A549 (cell line): ENCODE data around the gene HSD11B1L. TPM values are rescaled to one million over a fixed set of nuclear protein-coding genes. Genes with fewer than 3 reads are reported as not detected.

Experiments
- ATAC-seq, 2 experiments: fragments of 200-7000 bp in 1 of 2; fragments of >200 bp in 1 of 2; cut with Nextera tagmentation in 1 of 2; cut with Tn5 transposase in 1 of 2; 3 replicates each; pipeline versions ENCODE4 v1.8.0 to v1.9.1; 2018 to 2020; ENCODE audit warnings: mild to moderate bottlenecking in 1 of 2, moderate library complexity in 1 of 2
- CTCF ChIA-PET: fragments of 300-600 bp; sonication (Branson Sonifier 250); formaldehyde crosslinking; extraction: SDS; loops from one replicate; lab custom pipeline; 2021; ENCODE audit warnings: antibody characterized with exemption, inconsistent platforms; lab: Yijun Ruan, JAX
- POLR2A ChIA-PET: fragments of 350-600 bp; formaldehyde crosslinking; extraction: SDS; loops from one replicate; lab custom pipeline; 2021; ENCODE audit warnings: antibody characterized with exemption, inconsistent platforms; lab: Yijun Ruan, JAX
- DNase-seq, 2 experiments: peaks; one replicate each; pipeline versions ENCODE4 v3.0.0 to v3.0.0-alpha.2; 2011 to 2016; ENCODE audit warnings: low read depth in 1 of 2, low spot score in 1 of 2
- FAIRE-seq: peaks from 2 replicates; lab custom pipeline; 2011; peaks lifted over from hg19 to GRCh38; lab: Jason Lieb, UNC
- H3K27ac ChIP-seq, 2 experiments: fragments of >200 bp; sonication (Bioruptor Twin); formaldehyde crosslinking; 3 replicates each; pipeline ENCODE4 v1.5.1; 2016 to 2017
- H3K4me1 ChIP-seq: fragments of >200 bp; sonication (Bioruptor Twin); formaldehyde crosslinking; 3 replicates; pipeline ENCODE4 v1.6.1; 2016
- H3K4me2 ChIP-seq: fragments of >200 bp; sonication (Bioruptor Twin); formaldehyde crosslinking; 3 replicates; pipeline ENCODE4 v1.6.1; 2016
- H3K4me3 ChIP-seq: fragments of >200 bp; sonication (Bioruptor Twin); formaldehyde crosslinking; 3 replicates; pipeline ENCODE4 v1.5.1; 2016
- H3K9me3 ChIP-seq: fragments of >200 bp; sonication (Bioruptor Twin); formaldehyde crosslinking; 3 replicates; pipeline ENCODE4 v1.6.1; 2016
- ATOH8 ChIP-seq: fragments of 250-450 bp; sonication (Bioruptor Pico); IDR thresholded peaks from 2 replicates; pipeline ENCODE4 v1.5.0; 2020; ENCODE audit warnings: low read depth, mild to moderate bottlenecking, moderate library complexity
- BHLHE40 ChIP-seq: IDR thresholded peaks from 2 replicates; pipeline ENCODE4 v1.6.1; 2012; ENCODE audit warnings: low read depth, low read length, inconsistent platforms
- CBX2 ChIP-seq: fragments of 200-600 bp; sonication (generic); IDR thresholded peaks from 2 replicates; pipeline ENCODE4 v1.6.1; 2016; ENCODE audit warnings: low read depth, mild to moderate bottlenecking, borderline replicate concordance
- CHD2 ChIP-seq: fragments of 150-350 bp; IDR thresholded peaks from 2 replicates; pipeline ENCODE4 v1.6.1; 2014; ENCODE audit warnings: low read length; ENCODE audit not compliant: partially characterized antibody
- CTCF ChIP-seq: fragments of >200 bp; sonication (Bioruptor Twin); formaldehyde crosslinking; IDR thresholded peaks from 3 replicates; pipeline ENCODE4 v1.5.1; 2016
- EHMT2 ChIP-seq: fragments of 200-600 bp; sonication (generic); IDR thresholded peaks from 2 replicates; pipeline ENCODE4 v1.6.1; 2016; ENCODE audit warnings: antibody characterized with exemption, low read depth, mild to moderate bottlenecking, moderate library complexity
- GATA3 ChIP-seq: IDR thresholded peaks from 2 replicates; pipeline ENCODE4 v1.6.1; 2012; ENCODE audit warnings: borderline replicate concordance
- HEYL ChIP-seq: fragments of 250-450 bp; sonication (Bioruptor Pico); IDR thresholded peaks from 2 replicates; pipeline ENCODE4 v1.8.0; 2021; ENCODE audit warnings: mild to moderate bottlenecking, moderate library complexity
- HMGXB4 ChIP-seq: fragments of 250-450 bp; sonication (Bioruptor Pico); IDR thresholded peaks from 2 replicates; pipeline ENCODE4 v1.5.0; 2021; ENCODE audit warnings: mild to moderate bottlenecking, moderate library complexity, borderline replicate concordance
- KDM1A ChIP-seq: fragments of 200-600 bp; sonication (generic); IDR thresholded peaks from 2 replicates; pipeline ENCODE4 v1.6.1; 2016; ENCODE audit warnings: low read depth, mild to moderate bottlenecking
- MAX ChIP-seq: IDR thresholded peaks from 2 replicates; pipeline ENCODE4 v1.6.1; 2012
- MYC ChIP-seq: IDR thresholded peaks from 2 replicates; pipeline ENCODE4 v1.6.1; 2012; ENCODE audit warnings: mild to moderate bottlenecking, inconsistent platforms, low read length, improper control_type of control experiment, borderline replicate concordance
- PHF8 ChIP-seq: fragments of 200-600 bp; sonication (generic); IDR thresholded peaks from 2 replicates; pipeline ENCODE4 v1.6.1; 2016; ENCODE audit warnings: low read depth, mild to moderate bottlenecking, antibody characterized with exemption, moderate library complexity, borderline replicate concordance
- REST ChIP-seq: fragments of 200-600 bp; sonication (generic); IDR thresholded peaks from 2 replicates; pipeline ENCODE4 v1.6.1; 2016; ENCODE audit warnings: antibody characterized with exemption, mild to moderate bottlenecking, moderate library complexity
- SMC3 ChIP-seq: fragments of >200 bp; sonication (Bioruptor Twin); formaldehyde crosslinking; IDR thresholded peaks from 3 replicates; pipeline ENCODE4 v1.6.1; 2018; ENCODE audit warnings: inconsistent platforms
- TP53 ChIP-seq: fragments of 250-450 bp; sonication (Bioruptor Pico); IDR thresholded peaks from 2 replicates; pipeline ENCODE4 v1.5.0; 2021; ENCODE audit warnings: mild to moderate bottlenecking, moderate library complexity
- USF2 ChIP-seq: fragments of 450-650 bp; IDR thresholded peaks from 2 replicates; pipeline ENCODE4 v1.6.1; 2014; ENCODE audit warnings: antibody characterized with exemption
- ZC3H11A ChIP-seq: fragments of 450-650 bp; IDR thresholded peaks from 2 replicates; pipeline ENCODE4 v1.6.1; 2014; ENCODE audit warnings: antibody characterized with exemption, mild to moderate bottlenecking
- WGBS: methylation state at CpG from one replicate; pipeline ENCODE4 v1.1.6; 2017; ENCODE audit errors: missing lambda C conversion rate; 5-methylcytosine and 5-hydroxymethylcytosine counted together
- polyA plus RNA-seq, 4 experiments: library from polyadenylated mRNA; depleted of rRNA in 3 of 4; stranded (reverse); fragments of >200 nt; fragmentation: RNase III in 1 of 4; extraction: RNeasy Plus Mini Kit Qiagen cat#74134 plus additional on column Dnase treatment in 1 of 4; gene quantifications; 2 replicates in 3 of 4; 3 replicates in 1 of 4; pipeline ENCODE4 v1.2.3, GENCODE V29; 2011 to 2017

Gene HSD11B1L
- polyA plus RNA-seq, 2 of the 4 experiments (the other 2 are of a cell fraction): 2.8 to 4.8 TPM

- FAIRE-seq: no peak
- ATAC-seq: no peak
- Histone ChIP-seq H3K9me3 (no peaks in the 10 kb centered on the region), H3K4me1 (0 out of 3 replicates have a peak, but pooled peaks cover 3% of the 10 kb centered on the region), H3K4me3 (no peak overlapping the region), H3K4me2 (no peak overlapping the region), H3K27ac (no peak overlapping the region)
- ChIA-PET POLR2A (interaction anchor here (0.7 to 1.9 kb wide), 3 partner anchors 13 to 16 kb away, joined by 3 to 11 read pairs (median 5); partner anchors contain the start of genes CATSPERD and RPL36), CTCF (interaction anchor here (1.0 to 1.2 kb wide), 2 partner anchors 14 to 19 kb away, joined by 3 to 4 read pairs; no protein-coding TSS in a partner anchor)
- TF ChIP-seq ATOH8 (CRISPR knock-in tag) (no peak), MYC (no peak), PHF8 (no peak), SMC3 (no peak), USF2 (no peak), HEYL (no peak), CHD2 (no peak), CTCF (no peak), CBX2 (no peak), BHLHE40 (no peak), MAX (no peak), EHMT2 (no peak), TP53 (CRISPR knock-in tag) (no peak), ZC3H11A (no peak), REST (no peak), KDM1A (no peak), HMGXB4 (CRISPR knock-in tag) (no peak), GATA3 (no peak)
- WGBS: 85% methylated on average over 15 of the region's 16 CpGs
- DNase-seq: no peak
Measured at GRCh38 chr19:5705552-5705951, 24.7 kb downstream of the HSD11B1L start.
